HG03432 (cell line): ENCODE measurements around the gene CASKIN2.
A peak's percentile ranks its signal among the peaks of the same experiment; 100 is the strongest.

Experiments
- ATAC-seq: cut with Tn5 transposase; IDR thresholded peaks from one replicate; pipeline ENCODE4 v1.9.1; 2021; ENCODE audit warnings: mild to moderate bottlenecking, moderate library complexity; ENCODE audit not compliant: unreplicated experiment

Gene CASKIN2

DNA sequence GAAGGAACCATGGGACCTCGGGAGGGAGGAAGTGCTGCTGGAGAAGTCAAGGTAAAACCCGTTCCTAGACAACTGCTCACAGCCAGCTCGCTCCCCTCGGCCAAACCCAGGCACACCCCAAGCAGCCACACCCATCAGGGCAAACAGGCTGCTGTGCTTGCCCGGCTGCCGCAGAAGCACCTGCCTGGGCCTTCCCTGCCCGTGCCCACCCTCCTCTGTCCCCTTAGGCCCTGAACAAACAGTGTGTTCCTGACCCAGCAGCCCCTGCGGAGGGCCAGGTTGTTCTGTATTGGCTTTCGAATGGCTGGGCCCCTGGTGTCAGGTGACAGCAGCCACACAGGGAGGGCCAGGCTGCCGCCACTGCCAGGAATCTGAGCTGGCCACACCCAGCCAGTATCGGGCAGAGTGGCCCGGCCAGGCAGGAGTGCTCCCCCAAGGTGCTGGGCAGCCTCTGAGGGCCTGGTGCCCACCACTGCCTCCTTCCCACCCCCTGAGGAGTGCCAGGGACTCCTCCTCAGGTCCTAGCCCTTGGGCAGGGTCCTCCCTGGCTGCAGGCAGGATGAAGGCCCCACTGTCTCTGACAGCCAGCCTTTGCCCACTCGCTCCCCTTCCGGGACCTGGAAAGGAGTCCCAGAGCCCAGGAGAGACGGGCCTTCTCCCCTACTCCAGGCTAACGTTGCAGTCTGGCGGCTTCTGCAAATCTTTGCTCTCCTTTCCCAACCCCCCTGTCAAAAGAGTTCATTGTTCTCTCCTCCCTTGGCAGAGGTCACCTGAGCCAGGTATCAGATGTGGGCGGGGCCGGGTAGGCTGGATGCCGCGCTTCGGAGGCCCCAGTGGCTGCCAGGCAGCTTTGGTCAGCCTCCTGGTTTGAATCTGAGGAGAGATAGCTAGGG is 34.2 kb upstream of the CASKIN2 start:
- ATAC-seq, result no peak

DNA sequence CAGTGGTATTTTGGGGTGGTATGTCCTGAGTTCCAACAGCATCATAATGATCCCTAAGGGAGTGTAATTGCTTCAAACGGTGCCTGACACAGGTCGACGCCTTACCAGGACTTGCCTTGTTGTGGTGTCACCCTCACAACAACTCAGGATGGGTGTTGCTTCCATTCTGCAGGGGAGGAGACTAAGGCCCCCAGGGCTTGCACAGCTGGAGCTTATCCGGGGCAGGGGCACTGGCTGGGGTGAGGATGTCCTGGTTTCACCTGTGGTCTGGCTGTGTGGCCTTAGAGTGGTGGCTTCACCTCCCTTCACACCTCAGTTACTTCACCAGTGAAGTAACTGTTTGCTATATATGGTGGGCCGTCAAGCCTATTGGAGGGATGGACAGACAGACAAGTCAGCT is 33.5 kb upstream of the CASKIN2 start:
- ATAC-seq, result no peak

DNA sequence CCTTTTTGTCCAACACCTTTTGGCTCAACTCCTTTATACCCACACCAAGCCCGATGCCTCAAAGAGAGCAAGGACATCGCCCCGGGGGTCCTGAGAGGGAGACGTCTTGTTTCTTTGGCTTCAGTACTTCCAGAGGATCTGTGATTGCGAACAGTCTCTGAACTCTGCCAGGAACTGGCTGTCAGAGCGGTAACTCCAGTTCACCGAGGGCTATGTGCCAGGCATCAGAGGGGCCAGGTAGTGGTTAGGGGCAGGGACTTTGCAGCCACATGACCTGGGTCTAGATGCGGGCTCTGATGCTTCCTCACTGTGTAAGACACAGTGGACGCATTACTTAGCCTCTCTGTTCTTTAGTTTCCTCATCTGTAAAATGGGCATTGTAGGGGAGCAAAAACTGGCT is 31.8 kb upstream of the CASKIN2 start:
- no peak for ATAC-seq

DNA sequence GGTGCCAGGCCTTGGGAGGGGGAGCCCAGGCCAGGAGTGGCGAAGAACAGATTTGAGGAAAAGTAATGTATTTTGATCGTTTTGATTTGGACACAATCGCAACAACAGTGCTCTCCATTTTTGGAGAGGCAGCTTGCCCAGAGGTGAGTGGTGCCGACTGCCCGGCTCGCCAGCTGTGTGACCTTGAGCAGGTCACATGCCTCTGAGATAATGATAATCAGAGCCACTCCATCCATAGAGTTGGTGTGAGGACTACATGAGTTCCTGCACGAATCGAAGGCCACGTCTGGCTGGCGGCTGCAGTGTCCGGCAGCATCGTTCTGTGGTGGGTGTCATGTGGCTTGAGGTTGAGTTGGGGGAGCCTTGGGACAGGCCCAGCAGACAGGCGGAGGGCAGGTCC is 30.8 kb upstream of the CASKIN2 start:
- no peak for ATAC-seq

DNA sequence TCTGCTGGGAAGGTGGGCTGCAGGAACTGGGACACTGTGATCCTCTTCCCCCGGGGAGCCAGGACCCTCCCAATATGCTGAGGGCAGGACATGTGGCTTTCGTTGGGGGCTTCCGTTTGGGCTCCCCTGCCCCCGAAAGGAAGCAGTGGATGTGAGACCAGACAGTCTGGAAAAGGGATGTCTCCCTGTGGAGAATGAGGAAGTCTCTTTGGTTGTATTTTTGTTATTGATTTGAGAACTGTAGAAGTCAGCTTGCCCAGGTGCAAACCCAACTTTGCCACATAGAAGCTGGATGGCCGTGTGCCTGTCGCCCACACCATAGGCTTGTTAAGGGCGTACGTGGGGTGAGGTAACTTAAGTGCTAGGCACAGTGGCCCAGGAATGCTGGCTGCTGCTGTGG is 28.9 kb upstream of the CASKIN2 start:
- ATAC-seq, result no peak

DNA sequence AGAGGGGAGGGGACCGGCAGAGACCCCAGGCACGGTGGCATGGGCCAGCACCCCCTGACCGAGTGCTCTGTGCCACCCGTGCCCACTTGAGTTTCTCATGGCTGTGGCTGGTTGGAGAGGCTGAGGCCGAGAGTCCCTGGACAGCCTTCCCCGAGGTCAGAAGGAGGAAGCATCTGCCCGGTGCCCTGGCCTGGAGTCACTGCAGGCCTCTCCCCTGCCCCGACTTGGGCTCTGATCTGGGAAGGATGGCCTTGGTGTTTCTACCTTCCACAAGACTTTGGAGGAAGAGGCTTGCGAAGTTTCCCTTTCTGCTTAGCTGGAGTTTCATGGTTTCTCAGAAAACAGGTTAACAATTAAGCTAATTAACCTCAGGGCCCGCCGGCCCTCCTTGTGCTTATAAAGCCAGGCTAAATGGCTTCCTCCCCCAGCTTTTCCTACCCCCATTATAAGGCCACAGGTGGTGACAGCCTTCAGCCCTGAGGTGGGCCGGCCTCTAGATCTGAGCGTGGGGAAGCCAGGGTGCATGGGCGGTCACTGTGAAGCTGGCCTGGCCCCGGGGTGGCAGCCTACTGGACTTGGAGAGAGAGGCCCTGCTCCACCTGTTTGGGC is 27.5 kb upstream of the CASKIN2 start:
- no peak for ATAC-seq

DNA sequence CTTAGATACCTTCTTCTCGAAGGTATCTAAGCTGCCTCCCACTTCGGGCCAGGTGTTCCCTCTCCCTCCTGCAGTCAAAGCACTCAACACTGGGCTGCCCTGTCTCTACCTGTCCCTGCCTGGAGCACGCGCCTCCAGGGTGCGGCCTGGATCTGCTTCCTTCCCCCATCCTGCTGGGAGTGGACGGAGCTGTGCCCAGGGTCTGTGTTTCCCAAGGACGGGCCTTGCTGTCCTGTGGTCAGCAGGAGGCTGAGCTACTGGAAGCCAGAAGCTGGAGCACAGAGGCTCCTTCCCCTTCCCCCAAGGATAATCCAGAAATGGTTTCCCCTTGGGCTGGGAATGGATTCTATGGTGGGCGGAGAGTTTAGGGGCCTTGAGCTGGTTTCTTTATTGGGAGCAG is 26.9 kb upstream of the CASKIN2 start:
- ATAC-seq, result no peak

DNA sequence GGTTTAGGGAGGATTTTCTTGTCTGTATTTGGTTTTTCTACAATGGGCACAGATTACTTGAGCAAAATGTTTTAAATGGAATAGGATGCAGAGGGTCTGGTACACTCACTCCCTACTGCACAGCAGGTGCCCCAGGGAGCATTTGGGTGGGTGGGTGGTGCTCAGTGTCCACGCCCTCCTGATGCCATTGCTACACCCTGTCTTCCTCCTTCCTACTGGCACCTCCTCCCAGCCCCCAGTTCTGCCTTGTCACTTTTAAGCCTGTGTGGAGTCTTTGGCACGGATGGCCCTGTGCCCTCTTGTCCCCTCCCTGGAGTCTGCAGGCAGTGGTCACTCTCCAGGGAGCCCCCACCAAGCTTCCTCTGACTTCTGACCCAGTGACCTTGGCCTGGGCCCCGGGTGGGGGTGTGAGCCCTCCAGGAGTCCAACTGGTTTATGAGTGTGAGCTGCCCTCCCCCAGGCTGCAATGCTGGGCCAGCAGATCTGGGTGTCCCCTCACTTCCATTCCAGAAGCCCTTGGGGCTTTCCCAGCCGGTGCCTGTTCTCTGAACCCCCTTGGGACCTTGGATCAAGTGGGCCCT is 25.7 kb upstream of the CASKIN2 start:
- ATAC-seq, result no peak

DNA sequence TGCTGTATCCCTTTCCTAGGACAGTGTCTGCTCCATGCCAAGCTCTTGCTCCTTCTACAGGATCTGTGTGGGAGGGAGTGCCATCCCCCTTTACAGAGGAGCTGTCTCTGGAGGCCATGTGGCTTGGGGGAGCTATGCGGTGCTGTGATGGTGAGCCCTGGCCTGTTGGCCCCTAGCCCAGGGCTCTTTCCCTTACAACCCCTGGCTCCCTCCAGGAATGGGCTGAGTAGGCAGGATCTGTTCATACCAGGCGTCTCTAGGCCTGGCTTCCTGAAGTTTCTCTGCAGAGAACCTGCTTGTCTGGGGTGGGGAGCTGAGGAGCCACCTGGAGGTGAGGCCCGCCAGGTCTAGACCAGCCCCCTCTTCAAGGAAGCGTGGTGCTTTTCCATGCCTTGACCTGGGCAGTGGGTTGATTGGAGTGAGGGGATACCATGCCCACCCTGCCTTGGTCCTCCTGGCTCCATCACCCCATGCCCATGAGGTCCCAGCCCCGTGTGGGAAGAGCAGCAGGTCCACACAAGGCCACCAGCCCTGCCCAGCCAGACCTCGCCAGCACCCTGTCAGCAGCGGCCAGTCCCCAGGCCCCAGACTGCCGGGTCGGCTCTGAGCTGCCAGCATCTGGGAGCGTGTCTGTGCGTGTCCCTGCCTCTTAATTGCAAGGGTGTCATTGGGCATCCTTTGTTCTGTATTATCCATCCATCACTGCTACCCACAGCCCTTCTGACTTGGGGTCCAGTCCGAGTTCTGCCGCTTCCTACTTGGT is 24.8 kb upstream of the CASKIN2 start:
- no peak for ATAC-seq

DNA sequence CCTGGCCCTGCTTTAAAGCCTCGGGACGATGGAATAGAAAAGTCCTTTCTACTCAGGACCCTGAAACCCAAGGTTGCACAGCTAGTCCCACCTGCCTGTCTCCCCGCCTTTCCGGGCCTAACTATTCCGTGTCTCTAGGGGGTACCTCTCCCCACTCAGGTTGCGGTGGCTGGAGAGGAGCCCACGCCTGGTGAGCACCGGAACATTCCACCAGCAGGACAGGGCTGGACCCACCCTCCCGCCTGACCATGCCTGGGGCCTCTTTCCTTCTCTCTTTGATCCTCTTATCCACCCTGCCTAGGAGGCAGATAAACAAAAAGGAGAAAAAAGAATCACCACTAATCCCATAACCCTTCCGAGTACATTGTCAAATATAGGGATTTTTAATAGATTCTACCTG is 21.0 kb upstream of the CASKIN2 start:
- no peak for ATAC-seq

DNA sequence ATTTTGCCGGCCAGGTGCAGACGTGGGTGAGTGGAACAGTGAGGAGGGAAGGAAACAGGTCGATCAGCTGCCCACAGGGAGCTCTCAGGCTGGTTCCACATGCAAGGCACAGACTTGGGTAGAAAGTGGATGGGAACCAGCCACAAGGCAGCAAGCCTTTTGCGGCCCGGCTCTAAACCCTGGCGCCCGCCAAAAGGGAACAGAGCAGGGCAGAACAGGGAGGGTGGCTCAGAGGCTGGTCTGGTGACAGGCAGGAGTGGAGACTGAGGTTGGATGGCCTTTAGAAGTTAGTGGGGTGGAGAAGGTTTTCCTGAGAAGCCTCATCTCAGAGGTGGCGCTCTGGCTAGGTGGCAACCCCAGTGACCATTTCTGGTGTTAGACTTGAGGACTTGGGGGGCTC is 20.5 kb upstream of the CASKIN2 start:
- no peak for ATAC-seq

DNA sequence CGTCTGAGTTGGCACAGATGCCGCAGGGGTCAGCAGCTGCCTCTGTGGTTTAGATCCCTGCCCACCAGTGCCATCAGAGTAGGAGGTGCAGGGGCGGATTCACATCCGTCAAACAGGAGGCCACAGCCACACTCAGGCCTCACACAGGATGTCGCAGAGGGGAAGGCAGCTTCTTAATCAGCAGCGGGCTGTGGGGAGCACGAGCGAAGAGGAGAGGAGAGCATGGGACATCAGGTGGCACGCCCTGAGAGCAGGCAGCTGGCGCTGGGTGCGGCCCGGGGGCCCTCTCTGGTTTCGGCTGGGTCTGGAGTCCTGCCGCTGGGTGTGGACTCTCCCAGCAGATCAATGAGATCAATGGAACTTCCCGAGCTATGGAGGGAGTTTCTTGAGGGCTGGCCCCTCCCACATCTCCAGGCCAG is 19.8 kb upstream of the CASKIN2 start:
- peak; percentile 51 for ATAC-seq

DNA sequence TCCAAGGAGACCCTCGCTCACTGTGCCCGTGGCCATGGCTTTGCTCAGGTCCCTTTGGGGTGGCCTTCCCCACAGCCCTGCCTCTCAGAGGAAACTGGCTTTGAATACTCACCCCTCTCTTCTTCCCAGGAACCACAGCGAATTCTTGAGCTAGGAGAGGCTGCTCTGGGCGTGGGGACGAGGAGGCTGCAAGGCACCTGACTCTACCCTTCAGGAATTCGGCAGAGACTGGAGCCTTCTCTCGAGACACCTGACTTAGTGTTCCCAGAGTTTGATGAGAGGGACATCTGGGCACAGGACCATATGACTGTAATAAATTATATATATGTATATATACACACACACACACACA is 16.4 kb upstream of the CASKIN2 start:
- ATAC-seq, result no peak

DNA sequence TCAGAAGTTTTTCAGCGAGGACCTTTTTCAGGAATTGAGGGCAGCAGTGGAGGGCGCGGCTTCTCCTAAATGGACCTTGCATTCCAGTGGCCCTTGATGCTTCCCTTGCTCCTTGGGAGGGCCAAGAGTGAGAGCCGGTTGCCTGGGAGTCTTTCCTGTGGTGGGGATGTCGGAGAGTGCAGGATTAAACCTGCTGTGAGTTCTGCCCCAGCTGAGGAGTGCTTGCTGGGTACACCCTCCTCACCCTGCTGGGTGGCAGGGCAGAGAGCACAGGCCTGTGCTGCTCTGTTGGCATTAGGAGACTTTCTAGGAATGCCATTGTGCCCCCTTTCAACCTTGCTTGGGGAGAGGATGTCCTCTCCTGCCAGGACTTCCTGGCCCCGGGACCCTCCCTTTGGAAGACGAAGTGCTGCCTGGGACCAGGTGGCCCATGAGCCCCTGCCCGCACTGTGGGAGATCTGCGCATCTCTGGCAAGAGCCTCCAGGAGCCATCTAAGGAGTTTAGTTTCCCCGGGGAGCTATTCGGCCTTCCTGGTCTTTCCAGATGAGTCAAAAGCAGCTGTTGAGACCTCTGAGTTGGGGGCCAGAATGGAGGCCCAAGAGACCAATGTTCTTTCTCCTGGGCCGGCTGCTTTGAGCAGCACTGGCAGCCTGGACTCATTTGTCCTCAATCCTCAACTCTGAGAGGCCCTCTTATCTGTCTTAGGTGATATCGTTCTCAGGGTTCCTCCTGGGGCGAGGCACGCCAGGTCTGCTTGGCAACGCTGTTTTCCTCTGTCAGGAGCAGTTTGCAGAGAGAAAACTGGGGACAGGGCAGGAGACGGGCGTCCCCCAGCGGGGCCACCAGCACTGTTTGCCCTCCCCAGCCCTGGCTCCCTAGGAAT is 15.7 kb upstream of the CASKIN2 start:
- no peak for ATAC-seq

DNA sequence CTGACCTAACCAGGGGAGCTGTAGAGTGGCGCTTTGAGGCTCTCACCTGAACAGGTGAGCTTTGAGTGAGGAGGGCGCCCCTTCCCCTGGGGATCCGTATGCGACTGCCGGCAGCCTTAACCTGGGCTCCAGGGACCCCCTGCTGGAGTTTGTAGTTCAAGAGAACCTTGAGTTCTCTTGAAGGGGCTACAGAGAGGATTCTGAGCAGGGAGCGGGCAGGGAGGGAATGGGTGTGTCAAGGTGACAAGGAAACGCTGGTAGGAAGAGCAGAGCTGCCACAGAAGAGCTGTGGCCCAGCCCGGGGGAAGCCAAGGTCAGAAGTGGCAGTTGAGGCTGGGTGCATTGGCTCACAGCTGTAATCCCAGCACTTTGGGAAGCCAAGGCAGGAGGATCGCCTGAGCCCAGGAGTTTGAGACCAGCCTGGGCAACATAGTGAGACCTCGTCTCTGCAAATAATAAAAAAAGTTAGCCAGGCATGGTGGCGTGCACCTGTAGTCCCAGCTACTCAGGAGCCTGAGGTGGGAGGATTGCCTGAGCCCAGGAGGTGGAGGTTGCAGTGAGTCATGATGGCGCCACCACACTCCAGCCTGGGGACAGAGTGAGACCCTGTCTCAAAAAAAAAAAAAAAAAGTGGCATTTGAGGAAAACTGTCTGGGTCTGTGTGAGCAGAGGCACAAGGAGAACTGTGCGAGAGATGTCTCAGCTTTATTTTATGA is 11.4 kb upstream of the CASKIN2 start:
- ATAC-seq, result no peak

DNA sequence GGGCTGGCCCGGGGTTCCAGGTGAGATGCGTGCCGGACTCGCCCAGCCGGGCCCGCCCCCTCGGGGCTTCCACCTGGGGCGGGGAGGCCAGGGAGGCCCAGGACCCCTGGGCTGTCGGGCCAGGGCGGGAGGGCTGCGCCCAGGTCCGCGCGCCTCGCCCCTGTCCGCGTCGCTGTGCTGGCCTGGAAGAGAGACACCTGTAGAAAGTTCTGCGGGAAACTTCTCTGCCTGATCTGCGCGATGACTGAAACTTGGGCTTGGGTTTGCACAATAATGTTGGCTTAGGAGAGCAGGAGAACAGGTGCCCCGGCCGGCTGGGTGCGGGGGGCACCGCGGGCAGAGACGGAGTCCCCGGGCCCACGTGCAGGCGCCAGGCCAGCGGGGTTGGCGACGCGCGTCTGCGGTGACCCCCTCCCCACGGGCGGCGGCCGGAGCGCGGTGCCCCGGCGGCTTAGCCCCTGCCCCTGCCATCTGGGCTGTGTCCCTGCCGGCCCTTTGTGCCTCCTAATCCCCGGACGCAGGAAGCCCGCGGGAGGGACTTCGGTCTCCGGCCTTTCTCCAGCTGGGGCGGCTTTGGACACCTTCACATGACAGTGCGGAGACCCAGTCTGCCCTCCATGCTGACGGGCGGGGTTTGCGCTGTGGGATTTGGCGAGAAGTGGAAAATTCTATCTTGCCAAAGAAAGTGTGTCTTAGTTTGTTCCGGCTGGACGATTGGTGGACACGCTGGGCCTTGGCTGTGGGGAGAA is 10.6 kb upstream of the CASKIN2 start:
- ATAC-seq, result peak; percentile 3

DNA sequence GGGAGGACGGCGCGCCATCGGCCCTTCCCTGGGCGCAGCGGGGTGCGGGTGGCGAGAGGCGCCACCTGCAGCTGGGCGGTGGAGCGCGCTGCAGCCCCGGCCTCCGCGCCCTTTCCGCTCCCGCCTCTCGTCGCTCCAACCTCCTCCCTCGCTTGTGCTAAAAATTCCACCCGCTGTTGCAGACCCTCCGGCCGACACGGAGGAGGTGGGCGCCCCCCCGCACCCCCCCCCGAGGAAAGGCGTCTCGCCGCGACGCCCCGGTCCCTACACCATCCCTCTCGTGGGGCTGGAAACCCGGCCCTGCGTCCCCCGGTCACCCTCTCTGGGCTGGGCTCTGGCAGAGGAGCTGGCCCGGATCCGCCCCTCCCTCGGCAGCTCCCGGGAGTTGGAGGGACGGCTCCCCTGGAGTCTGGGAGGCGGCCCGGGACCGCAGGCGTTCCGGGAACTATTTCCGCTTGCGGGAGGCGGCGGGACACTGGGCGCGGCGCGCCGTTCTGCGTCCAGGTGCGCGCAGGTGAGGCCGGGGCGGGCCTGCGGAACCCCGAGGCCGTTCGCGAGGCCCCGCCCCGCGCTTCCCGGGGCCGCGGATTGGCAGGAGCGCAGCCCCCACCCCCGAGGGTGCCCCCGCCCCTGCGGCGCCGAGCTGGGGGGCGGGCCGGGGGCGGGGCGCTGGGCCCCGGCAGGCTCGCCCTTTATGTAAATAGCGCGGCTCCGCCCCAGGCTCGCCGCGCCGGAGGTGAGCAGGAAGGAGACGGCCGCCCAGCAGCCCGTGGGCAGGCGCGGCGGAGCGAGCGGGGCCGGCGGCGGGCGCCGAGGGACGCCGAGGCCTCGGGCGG is 9.9 kb upstream of the CASKIN2 start, which contains the start of gene LLGL2:
Gene LLGL2 (plus strand): TSS at position 728 of the 836 bp plus-strand sequence. CDS start 17,730 bp downstream, outside the sequence.
- peak; percentile 79 for ATAC-seq
